ENCODE measurements around the gene RALGPS1. TPM values are rescaled to one million over a fixed set of nuclear protein-coding genes. Genes with fewer than 3 reads are reported as not detected.

RALGPS1 gene
- total and polyA plus RNA-seq, 2 of the 13 experiments (the other 11 are each of a cell fraction or from before 2014, with no cell fraction given), result 3.7 to 6.5 TPM

GRCh38 chr9:127208416-127208815, 293.8 kb downstream of the RALGPS1 start:
- peaks cover 24% of the 10 kb centered on the region for H3K4me1 ChIP-seq (ENCODE audit: insufficient read depth, low read length)
- H4K20me1 ChIP-seq (ENCODE audit: insufficient read depth, low read length), result no peaks in the 10 kb centered on the region
- no peak overlapping the region for H3K4me2 ChIP-seq (ENCODE audit: low read depth, low read length)
- H2AFZ ChIP-seq (ENCODE audit: low read length), result no peak overlapping the region
- in situ Hi-C loops (cut with HindIII; ENCODE audit: extremely low pct_ligation_motif_present, low pct_unique_long_range_greater_than_20kb), result no loop called here
- 67% methylated on average over 3 of the region's 8 CpGs for WGBS (ENCODE audit: low lambda C conversion rate)
- FAIRE-seq, result no peak
- H3K9ac ChIP-seq (ENCODE audit: insufficient read depth, low read depth, low read length), result no peak overlapping the region
- BruUV-seq (replicated peaks), result no TSS peak
- TF ChIP-seq ZNF83 (CRISPR knock-in tag; IDR thresholded peaks at IDR 0.05; ENCODE audit: borderline replicate concordance), result no peak
- TF ChIP-seq ZNF570 (CRISPR knock-in tag; IDR thresholded peaks at IDR 0.05; ENCODE audit: borderline replicate concordance), result no peak
- no peak for TF ChIP-seq ASH2L (IDR thresholded peaks at IDR 0.05; ENCODE audit: insufficient read length, low read depth, low read length)
- TF ChIP-seq, protein P1, sequence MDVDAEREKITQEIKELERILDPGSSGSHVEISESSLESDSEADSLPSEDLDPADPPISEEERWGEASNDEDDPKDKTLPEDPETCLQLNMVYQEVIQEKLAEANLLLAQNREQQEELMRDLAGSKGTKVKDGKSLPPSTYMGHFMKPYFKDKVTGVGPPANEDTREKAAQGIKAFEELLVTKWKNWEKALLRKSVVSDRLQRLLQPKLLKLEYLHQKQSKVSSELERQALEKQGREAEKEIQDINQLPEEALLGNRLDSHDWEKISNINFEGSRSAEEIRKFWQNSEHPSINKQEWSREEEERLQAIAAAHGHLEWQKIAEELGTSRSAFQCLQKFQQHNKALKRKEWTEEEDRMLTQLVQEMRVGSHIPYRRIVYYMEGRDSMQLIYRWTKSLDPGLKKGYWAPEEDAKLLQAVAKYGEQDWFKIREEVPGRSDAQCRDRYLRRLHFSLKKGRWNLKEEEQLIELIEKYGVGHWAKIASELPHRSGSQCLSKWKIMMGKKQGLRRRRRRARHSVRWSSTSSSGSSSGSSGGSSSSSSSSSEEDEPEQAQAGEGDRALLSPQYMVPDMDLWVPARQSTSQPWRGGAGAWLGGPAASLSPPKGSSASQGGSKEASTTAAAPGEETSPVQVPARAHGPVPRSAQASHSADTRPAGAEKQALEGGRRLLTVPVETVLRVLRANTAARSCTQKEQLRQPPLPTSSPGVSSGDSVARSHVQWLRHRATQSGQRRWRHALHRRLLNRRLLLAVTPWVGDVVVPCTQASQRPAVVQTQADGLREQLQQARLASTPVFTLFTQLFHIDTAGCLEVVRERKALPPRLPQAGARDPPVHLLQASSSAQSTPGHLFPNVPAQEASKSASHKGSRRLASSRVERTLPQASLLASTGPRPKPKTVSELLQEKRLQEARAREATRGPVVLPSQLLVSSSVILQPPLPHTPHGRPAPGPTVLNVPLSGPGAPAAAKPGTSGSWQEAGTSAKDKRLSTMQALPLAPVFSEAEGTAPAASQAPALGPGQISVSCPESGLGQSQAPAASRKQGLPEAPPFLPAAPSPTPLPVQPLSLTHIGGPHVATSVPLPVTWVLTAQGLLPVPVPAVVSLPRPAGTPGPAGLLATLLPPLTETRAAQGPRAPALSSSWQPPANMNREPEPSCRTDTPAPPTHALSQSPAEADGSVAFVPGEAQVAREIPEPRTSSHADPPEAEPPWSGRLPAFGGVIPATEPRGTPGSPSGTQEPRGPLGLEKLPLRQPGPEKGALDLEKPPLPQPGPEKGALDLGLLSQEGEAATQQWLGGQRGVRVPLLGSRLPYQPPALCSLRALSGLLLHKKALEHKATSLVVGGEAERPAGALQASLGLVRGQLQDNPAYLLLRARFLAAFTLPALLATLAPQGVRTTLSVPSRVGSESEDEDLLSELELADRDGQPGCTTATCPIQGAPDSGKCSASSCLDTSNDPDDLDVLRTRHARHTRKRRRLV (CRISPR knock-in tag; IDR thresholded peaks at IDR 0.05), result no peak
- peaks cover 0 to 2% of the 10 kb centered on the region in 2 experiments; a peak in 1 of 5 replicates for H3K27me3 ChIP-seq (ENCODE audit: control insufficient read depth in 1 of 2, insufficient read depth in 2 of 2, low read length in 2 of 2)
- ATAC-seq, result no peak
- intact Hi-C loops (cut with micrococcal nuclease; ENCODE audit: unreplicated experiment), result no loop called here
- H3K4me3 ChIP-seq (replicated peaks in 1 of 3; ENCODE audit: insufficient read depth in 1 of 3, low read depth in 2 of 3, low read length in 3 of 3), result no peak overlapping the region
- no peak for DNase-seq (ENCODE audit: low spot score)
- no peaks in the 10 kb centered on the region for H3K79me2 ChIP-seq (ENCODE audit: insufficient read depth, low read length)
- no peak overlapping the region for H3K27ac ChIP-seq (ENCODE audit: extremely low read length, insufficient read depth, low read length)
- ChIA-PET POLR2A (no interaction called here), CTCF (ENCODE audit: low intra/inter-chr PET ratio, low total read pairs) (no interaction called here)
- H3K36me3 ChIP-seq (replicated peaks in 1 of 2; ENCODE audit: control insufficient read depth in 1 of 2, insufficient read depth in 2 of 2, low read length in 2 of 2), result no peaks in the 10 kb centered on the region
- H3K9me3 ChIP-seq (ENCODE audit: low read length), result no peaks in the 10 kb centered on the region

Measured in HepG2 (cell line).